ENCODE results near the gene F11R. TPM values are rescaled to one million over a fixed set of nuclear protein-coding genes. Genes with fewer than 3 reads are reported as not detected.
"Not testable (repeated sequence)": the region's sequence is repeated elsewhere in the genome, so short reads cannot be mapped to it uniquely, and the experiment has no call there.

The F11R gene
- polyA plus RNA-seq (2012; ENCODE audit: missing spikeins) = 27.0 TPM

DNA sequence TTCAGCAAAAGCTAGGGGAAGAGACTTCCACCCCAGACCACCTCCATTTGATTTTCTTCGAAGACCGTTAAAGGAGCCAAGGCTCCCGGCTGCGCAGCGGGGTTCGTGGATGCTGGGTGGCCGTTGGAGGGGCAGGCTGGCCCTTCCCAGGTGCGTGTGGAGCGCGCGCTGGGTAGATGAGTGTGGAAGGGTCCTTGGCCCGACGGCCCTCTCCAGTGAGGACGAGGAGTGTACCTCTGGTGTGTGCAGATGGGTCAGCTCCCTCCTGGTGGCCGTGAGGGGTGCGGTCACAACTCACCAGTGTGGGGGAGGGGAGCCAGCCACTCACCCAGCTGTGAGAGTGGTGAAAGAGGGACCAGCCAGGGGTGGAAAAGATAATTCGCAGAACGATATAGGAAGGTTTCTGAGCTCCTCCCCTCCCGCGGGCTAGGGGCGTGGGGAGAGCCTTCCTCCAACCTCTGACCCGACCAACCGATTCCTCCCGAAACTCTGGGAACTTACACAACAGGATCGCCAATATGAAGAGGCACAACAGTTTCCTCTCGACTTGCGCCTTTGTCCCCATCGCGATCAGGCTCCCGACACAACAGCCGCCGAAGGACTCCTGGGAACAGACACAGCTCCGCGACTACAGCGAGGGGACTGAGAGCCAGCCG is at the start of gene F11R:
F11R (minus strand) TSS at position 644 of the 656 bp plus-strand sequence; CDS start at position 565, 79 bp downstream.
- peak; percentile 46 for FAIRE-seq
- peak; percentile 50 for DNase-seq (ENCODE audit: insufficient read length)
- peak; percentile 58; the same call in 1 of the 2 replicates for TF ChIP-seq POLR2A (IDR thresholded peaks at IDR 0.05; ENCODE audit: low read depth, low read length)
- TF ChIP-seq POLR2AphosphoS5 (IDR thresholded peaks at IDR 0.05; ENCODE audit: low read depth, low read length) = 0 out of 2 replicates have a peak, but pooled peaks have one; percentile 39
- TF ChIP-seq TAF1 (IDR thresholded peaks at IDR 0.05; ENCODE audit: borderline replicate concordance, low read depth, low read length) = peak; percentile 65; the same call in 1 of the 2 replicates

DNA sequence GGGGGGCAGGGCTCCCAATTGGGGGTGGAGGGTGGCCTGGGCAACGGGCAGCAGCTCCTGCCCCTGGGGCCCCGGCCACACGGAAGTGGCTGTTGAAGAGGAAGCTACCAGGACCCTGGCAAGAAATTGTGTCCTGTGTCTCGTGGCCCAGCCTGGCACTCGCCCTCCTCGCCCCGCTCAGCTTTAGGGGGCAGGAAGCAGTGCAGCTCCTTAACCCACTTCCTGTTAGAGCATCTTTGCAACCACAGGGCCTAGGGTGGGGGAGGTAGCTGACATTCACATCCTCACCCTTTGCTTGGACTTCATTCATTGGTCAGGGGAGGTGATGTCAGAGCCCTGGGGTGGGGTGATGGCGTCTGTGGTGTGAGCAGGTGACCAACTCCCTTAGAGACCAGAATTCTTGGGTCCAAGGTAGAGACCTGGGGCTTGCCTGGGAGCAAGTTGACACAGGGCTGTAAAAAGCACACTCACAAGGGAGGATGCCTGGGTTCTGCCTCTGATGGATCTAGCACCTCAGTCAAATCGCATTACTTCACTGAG is 48.8 kb upstream of the F11R start, which contains the start of gene ARHGAP30:
ARHGAP30 (minus strand) TSS at position 161 of the 540 bp plus-strand sequence. CDS start 267 bp downstream, outside the sequence.
- TF ChIP-seq POLR2AphosphoS5 (IDR thresholded peaks at IDR 0.05; ENCODE audit: low read depth, low read length) (peak; percentile 89), TAF1 (IDR thresholded peaks at IDR 0.05; ENCODE audit: borderline replicate concordance, low read depth, low read length) (no peak; the same call in 1 of the 2 replicates), POLR2A (IDR thresholded peaks at IDR 0.05; ENCODE audit: low read depth, low read length) (peak; percentile 90)
- DNase-seq (ENCODE audit: insufficient read length) (peak; percentile 92), FAIRE-seq (peak; percentile 98)

GRCh38 chr1:161069241-161069640 is 48.3 kb upstream of the F11R start:
- TF ChIP-seq TAF1 (IDR thresholded peaks at IDR 0.05; ENCODE audit: borderline replicate concordance, low read depth, low read length) = no peak
- TF ChIP-seq POLR2A (IDR thresholded peaks at IDR 0.05; ENCODE audit: low read depth, low read length) = no peak
- TF ChIP-seq POLR2AphosphoS5 (IDR thresholded peaks at IDR 0.05; ENCODE audit: low read depth, low read length) = no peak
- DNase-seq (ENCODE audit: insufficient read length) (no peak), FAIRE-seq (peak; percentile 21)

GRCh38 chr1:161068306-161069234 is 47.6 kb upstream of the F11R start:
- FAIRE-seq = peak; percentile 97
- peak; percentile 71 for DNase-seq (ENCODE audit: insufficient read length)
- TF ChIP-seq POLR2A (IDR thresholded peaks at IDR 0.05; ENCODE audit: low read depth, low read length) (peak; percentile 71; the same call in 1 of the 2 replicates), TAF1 (IDR thresholded peaks at IDR 0.05; ENCODE audit: borderline replicate concordance, low read depth, low read length) (peak; percentile 58; the same call in 1 of the 2 replicates), POLR2AphosphoS5 (IDR thresholded peaks at IDR 0.05; ENCODE audit: low read depth, low read length) (peak; percentile 85; the same call in 1 of the 2 replicates)

DNA sequence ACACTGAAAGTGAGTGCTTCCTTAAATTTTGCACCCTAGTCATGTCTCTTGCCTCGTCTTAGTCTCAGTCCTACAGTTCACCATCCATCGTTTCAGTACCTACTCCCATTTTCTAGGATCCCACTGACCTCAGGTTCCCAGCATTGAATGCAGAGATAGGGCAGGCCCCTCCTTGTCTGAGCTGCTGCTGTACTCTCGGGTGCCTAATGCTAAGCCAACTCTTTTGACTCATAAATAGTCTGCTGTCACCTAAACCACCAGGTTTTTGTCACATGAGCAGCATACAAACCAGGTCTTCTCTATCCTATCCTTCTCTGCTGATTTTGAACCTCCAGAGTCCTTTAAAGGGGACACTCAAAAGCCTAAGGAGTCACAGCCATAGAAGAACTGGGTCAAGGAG is 45.7 kb upstream of the F11R start:
- TF ChIP-seq POLR2AphosphoS5 (IDR thresholded peaks at IDR 0.05; ENCODE audit: low read depth, low read length) = no peak
- no peak for TF ChIP-seq POLR2A (IDR thresholded peaks at IDR 0.05; ENCODE audit: low read depth, low read length)
- TF ChIP-seq TAF1 (IDR thresholded peaks at IDR 0.05; ENCODE audit: borderline replicate concordance, low read depth, low read length) = no peak
- no peak for FAIRE-seq
- no peak for DNase-seq (ENCODE audit: insufficient read length)

GRCh38 chr1:161065681-161066080 is 44.7 kb upstream of the F11R start:
- FAIRE-seq; DNase-seq (ENCODE audit: insufficient read length): not testable (repeated sequence)

- DNase-seq (ENCODE audit: insufficient read length); FAIRE-seq: not testable (repeated sequence)
Observed at GRCh38 chr1:161063936-161064335, 43.0 kb upstream of the F11R start.

DNA sequence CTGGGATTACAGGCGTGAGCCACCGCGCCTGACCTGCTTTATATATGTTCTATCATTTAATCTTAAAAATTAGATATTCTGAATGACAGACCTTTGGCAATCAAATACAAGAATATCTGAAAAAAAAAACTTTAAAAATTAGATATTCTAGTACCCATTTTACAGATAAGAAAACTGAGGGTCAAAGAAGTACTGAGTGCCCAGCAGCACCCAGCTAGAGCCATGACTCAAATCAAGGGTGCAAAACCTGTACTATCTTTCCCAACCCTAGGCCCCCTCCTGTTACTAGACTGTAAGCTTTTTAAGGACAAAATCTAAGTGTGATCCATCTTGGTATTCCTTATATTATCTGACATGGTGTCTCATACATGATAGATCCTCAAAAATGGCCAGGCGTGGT is 40.5 kb upstream of the F11R start:
- TF ChIP-seq TAF1 (IDR thresholded peaks at IDR 0.05; ENCODE audit: borderline replicate concordance, low read depth, low read length) = no peak
- no peak for TF ChIP-seq POLR2A (IDR thresholded peaks at IDR 0.05; ENCODE audit: low read depth, low read length)
- TF ChIP-seq POLR2AphosphoS5 (IDR thresholded peaks at IDR 0.05; ENCODE audit: low read depth, low read length) = no peak
- no peak for DNase-seq (ENCODE audit: insufficient read length)
- FAIRE-seq = no peak

DNA sequence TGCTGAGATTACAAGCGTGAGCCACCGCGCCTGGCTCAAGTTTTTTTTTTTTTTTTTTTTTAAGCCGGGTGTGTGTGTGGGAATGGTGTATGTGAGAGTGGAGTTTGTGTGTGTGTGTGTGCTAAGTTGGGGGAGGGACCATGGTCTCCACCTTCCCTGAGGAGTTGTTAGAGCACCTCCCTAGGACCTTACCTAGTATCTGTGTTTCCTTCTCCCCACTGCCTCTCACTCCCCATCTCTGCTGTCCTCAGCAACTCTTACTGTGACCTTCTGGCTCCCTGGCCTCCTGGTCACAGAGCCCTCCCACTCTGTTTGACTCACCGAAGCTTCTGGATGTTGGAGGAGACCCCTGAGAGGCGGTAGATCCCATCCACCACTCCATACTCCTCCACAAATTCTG is 38.3 kb upstream of the F11R start:
- DNase-seq (ENCODE audit: insufficient read length) = no peak
- TF ChIP-seq POLR2A (IDR thresholded peaks at IDR 0.05; ENCODE audit: low read depth, low read length) = no peak
- no peak for TF ChIP-seq POLR2AphosphoS5 (IDR thresholded peaks at IDR 0.05; ENCODE audit: low read depth, low read length)
- TF ChIP-seq TAF1 (IDR thresholded peaks at IDR 0.05; ENCODE audit: borderline replicate concordance, low read depth, low read length) = no peak
- FAIRE-seq = no peak

DNA sequence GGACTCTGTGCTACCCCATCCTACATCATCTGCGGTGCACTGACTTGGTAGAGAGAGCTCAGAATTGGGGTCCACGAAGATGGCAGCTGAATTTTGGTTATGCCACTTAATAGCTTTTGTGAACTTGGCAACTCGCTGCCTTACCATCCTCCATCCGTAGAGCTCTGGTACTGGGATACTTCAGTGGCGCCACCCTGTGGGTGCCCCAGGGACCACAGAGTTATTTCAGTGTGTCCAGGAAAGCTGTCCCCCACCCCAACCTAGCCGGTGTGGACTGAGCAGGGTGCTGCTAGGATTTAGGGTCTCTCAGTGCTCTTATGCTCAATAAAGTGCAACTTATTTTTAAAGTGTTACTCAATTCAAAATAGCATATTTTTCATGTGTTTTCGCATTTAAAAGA is 33.9 kb upstream of the F11R start:
- no peak for FAIRE-seq
- no peak for DNase-seq (ENCODE audit: insufficient read length)
- TF ChIP-seq TAF1 (IDR thresholded peaks at IDR 0.05; ENCODE audit: borderline replicate concordance, low read depth, low read length) (no peak), POLR2AphosphoS5 (IDR thresholded peaks at IDR 0.05; ENCODE audit: low read depth, low read length) (no peak), POLR2A (IDR thresholded peaks at IDR 0.05; ENCODE audit: low read depth, low read length) (no peak)

DNA sequence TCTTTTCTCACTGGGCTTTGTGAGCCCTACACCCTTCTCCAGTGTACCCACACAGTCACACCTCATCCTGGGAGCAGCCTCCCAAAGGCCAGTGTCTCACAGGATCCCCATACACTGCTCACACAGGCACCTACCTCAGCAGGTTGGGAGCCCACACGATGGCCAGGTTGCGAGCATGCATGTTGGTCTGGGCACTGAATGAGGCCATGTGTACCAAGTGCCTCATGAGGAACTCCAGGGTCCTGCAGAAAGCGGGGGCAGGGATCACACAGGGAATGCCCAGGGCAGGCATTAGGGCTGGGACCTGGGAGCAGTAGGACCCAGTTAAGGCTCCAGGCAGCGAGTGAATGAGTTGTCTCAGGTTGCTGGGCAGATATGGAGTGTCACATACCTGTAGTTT is 33.3 kb upstream of the F11R start:
- TF ChIP-seq POLR2A (IDR thresholded peaks at IDR 0.05; ENCODE audit: low read depth, low read length) = no peak
- TF ChIP-seq TAF1 (IDR thresholded peaks at IDR 0.05; ENCODE audit: borderline replicate concordance, low read depth, low read length) = no peak
- no peak for TF ChIP-seq POLR2AphosphoS5 (IDR thresholded peaks at IDR 0.05; ENCODE audit: low read depth, low read length)
- DNase-seq (ENCODE audit: insufficient read length) (no peak), FAIRE-seq (no peak)

Measured in GM12892 (cell line).